HG03196 (cell line): ENCODE data around the gene MUC6.

Experiments
- ATAC-seq: cut with Tn5 transposase; IDR thresholded peaks from one replicate; pipeline ENCODE4 v1.9.1; 2021; ENCODE audit not compliant: unreplicated experiment

MUC6 gene

DNA sequence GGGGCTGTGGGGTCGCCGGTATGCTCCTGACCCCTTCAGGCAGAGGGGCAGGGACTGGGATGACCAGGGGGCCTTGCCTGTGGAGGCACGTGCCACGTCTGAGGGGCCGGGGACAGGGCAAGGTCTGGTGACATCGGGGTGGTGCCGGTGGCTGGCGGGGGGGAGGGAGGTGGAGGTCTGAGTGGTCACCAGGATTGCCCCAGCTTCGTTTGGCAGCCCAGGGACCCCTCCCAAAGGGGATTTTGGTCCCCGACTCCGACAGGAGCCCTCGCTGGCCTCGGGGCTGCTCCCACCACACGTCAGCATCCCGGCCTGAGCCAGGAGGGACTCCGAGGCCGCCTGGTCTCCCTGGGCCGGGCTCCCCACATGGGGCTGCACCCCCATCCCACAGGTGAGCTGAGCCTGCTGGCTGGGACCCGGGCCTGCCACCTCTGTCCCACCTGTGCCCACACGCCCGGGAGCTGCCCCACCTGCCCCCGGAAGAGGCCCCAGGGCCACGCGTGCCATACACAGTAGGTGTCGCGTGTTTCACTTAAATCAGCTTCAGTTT lies 1.1 kb upstream of the MUC6 start:
- no peak for ATAC-seq

DNA sequence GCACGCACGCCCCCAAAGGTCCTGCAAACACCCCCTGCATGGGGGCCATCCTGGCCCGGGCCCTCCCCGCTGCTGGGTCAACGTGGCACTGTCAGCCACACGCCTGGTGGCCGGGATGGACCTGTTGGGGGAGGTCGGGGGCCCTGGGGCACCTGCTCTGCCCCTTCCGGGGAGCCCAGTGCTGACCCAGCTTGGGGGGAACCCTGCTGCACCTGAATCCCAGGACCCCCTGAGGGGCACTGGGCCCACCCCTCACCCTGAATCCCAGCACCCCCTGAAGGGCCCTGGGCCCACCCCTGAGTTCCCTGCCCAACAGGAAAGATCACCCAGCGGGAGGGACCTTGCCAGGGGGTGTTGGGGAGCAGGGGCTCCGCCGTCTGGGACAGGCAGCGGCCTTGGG lies 413 bp upstream of the MUC6 start:
- no peak for ATAC-seq

DNA sequence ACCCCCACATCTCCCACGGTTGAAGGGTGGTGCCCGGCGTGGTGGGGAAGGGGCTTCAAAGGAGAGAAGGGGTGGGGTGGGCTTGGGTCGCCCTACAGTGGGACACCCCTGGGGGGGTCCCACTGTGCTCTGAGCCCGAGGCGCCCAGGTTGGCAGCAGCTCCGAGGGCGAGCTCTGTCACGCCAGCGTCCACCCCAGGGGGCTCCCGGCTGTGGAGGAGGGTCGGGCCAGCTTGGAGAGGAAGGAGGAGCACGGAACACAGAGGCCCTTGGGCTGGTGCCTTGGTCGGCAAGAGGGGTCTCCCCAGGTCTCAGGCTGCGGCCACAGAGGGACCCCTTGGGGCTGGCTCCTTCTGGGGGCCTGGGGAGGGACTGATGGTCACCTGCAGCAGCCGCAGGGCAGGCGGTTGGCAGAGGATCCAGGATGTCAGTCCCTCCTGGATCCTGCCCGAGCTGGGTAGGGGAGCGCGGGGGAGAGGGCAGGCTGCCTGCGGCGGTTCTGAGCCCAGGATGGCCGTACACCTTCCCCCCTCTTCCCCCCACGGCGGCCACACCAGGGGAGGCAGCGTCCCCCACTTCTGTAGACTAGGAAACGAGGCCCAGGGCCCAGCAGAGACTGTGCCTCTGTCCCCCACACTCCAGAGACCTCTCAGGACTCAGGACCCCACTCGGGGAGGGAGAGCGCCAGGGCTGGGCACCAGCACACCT lies 788 bp downstream of the MUC6 start:
- no peak for ATAC-seq

DNA sequence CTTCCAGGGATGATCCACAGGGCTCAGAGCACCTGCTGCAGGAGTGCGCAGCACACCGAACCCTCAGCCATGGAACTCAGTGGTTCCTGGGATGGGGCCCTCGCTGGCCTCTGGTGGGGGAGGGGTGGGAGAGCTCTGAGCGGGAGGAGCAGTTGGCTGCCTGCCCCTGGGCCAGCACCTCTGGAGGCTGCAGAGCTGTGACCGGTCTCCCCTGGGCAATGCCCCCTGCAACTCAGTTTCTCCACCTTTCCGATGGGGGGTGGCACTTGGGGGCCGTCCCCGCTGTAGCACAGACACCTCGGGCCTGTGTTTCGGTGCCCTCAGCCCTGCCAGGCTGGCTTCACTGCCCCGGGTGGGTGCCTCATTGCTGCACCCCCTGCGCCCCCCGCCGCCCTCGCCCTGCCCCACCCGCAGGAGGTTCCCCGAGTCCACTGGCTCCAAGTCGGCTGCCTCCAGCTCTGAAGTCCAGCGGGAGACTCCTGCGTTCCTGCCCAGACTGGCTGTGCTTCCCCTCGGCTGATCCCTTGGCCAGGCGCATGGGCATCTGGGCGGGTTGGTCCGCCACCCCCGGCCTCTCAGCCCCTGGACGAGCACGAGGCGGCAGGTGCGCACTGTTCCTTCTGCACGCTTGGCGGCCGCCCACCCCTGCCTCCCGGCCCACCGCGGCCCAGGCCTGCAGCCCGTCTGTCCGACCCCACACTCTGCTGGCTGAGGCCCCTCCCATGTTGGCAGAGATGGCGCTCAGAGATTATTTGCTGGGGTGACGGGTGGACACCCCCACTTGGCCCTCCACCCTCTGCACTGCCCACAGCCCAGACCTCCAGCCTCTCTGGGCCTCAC lies 1.8 kb downstream of the MUC6 start:
- no peak for ATAC-seq

DNA sequence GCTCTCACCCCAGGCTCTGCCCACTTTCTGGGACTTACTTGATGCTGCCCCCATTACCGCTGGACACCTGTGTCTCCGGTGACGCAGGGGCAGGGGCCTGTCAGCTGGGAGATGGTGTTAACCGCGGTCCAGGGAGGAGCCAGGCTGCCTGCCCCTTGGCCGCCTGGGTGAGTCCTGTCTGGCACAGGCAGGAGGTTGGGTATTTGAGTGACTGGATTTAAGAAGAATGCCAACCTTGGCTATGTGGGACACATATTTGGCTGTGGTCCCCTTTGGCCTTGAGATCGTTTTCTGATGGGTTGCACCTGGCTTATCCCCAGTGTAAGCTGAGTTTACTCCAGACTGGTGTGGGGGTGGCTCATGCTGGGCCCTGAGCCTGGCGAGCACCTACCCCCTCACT lies 2.5 kb downstream of the MUC6 start:
- no peak for ATAC-seq

DNA sequence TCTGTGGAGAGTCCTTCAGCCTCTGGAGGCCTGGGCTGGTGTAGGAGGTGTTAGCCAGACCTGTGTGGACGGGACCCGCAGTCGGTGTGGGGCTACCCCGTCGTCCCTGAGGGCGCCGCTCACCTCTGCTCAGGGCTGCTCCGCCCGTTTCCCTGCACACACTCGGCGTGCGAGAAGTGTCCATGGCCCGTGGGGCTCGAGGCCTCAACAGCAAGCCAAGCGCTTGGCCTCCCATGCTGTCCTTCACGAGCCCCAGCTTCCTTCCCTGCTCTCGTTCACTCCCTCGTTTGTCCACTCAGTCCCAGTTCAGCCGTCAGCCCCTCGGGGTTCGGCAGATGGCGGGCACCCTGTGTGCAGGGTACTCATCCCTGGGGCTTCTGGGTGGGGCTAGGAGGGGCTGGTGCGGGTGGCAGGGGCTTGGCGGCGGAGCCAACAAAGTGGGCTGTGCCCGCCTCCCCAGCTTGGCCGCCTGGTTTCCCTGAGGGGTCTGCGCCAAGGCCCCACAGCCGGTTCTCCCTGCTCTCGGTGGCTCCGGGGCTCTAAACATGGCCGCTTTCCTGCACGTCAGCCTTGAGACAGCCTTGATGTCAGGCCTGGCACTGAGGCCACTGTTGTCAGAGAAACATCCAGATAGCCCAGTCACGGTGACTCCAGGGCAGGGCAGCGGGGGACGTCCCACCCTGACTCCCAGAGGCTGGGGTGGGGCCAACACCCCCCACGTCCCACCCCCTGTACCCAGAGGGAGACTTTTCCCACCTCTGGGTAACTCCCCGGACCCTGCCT lies 3.3 kb downstream of the MUC6 start:
- no peak for ATAC-seq

DNA sequence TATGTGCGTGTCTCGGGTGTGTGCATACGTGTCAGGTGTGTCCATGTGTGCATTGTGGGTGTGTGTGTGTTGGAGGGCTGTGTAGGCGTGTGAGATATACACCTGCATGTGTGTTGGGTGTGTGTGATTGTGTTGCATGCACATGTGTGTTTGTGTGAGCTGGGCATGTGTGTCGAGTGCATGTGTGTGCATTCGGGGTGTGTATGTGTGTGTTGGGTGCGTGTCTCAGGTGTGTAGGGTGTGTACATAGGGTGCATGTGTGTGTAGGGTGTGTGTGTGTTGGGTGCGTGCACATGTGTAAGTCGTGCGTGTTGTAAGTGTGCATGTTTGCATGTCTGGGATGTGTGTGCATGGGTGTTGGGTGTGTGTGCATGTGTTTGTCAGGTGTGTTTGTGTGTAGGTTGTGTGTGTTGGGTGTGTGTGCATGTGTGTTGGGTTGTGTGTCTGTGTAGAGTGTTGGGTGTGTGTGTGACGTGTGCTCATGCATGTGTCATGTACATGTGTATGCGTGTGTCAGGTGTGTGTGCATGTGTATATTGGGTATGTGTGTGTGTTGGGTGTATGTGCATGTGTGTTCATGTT lies 4.1 kb downstream of the MUC6 start:
- no peak for ATAC-seq

DNA sequence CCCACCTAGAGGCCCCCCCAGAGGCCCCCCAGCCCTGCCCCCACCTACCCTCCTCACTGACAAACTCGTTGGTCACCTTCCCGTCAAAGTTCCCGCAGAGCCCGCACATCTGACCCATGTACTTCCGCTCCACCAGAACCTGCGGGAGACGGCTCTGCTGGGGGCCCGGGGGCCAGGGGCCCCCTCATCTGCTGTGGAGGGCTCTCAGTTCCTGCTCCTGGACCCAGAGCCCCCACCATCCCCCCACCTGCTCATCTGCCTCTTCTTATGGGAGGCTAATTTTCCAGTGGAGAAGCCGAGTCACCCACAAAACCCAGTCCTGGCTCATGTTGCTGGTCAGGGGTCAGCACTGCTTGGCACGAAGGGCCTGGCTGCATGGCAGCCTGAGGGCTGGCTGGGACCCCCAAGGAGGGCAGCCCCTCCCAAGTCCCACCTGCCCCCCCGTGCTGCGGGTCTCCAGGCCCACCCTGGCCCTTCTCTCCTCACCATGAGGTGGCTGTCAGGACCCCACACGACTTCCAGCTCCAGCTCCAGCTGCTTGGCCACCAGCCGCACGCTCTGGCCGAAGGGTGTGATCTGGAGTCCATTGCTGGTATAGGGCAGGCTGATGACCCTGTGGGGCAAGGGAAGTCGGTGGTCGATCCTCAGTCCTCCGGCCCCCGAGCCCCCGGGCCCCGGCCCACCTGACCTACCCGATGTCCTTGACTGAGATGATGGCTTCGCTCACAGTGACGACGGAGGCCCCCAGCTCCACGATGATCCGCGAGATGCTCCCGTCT lies 5.2 kb downstream of the MUC6 start:
- no peak for ATAC-seq

DNA sequence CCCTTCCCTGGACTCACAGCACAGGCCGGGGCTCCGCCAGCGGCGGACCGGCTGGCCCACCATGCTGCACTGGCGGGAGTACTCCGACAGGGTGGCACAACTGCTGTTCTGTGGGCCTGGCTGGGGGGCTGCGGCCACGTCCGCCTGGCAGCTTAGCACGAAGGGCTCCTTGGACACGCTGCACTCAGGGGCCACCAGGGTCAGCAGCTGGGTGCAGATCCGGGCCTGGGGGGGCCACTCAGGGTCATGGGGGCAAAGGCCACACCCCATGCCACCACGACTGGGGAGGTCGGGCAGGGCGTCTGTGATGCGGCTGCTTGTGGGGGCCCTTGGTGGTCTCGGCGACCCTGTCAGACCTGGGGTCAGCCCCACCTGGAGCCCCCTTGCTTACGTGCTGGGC lies 6.0 kb downstream of the MUC6 start:
- ATAC-seq: no peak

DNA sequence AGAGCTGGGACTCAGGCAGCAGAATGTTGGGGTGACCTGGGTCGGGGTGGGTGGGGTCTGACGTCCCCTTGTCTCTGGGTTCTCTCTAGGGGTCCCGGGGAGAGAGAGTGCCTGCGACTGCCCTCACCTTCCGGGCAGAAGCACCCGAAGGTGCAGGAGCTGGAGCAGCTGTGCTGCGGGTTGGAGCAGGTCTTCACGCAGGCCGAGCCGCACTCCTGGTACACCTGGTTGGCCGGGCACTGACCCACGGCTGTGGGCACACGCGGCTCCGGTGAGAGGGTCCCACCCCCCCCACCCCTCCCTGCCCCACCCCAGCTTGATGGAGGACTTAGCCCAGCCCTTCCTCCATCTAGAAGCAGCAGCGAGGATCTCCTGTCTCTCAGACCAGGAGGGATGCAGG lies 6.4 kb downstream of the MUC6 start:
- ATAC-seq: no peak

DNA sequence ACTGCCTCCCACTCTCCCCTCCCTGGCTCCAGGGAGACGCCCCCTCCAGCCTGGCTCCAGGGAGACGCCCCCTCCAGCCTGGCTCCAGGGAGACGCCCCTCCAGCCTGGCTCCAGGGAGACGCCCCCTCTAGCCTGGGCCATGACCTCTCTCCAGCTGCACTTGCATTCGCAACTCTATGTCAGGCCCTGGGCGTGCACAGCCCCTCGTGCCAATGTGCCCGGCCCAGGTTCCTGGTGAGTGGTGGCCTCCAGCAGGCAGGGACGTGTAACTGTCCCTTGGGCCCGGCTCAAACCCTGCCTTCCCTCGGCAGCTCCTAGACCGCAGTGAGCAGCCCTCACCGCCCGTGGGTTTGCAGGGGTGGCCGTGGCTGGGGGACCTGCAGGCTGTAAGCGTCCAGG lies 6.9 kb downstream of the MUC6 start:
- ATAC-seq: no peak

DNA sequence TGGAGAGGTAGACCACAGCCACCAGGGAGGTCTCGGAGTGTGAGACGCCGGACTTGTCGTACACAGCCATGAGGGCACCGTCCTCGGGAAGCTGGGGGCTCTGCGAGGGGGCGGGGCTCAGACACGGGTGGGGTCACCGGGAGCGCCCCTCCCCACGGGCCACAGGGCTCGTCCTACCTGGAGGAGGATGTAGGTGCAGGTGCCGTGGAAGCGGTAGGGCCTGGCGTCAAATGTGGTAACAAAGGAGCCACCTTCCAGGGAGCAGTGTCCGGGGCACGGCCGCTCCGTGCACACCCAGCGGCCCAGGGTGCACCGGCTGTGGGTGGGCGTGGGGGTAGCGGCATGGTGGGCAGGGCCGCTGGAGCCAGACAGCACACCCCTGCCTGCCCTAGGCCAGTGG lies 7.5 kb downstream of the MUC6 start:
- no peak for ATAC-seq

DNA sequence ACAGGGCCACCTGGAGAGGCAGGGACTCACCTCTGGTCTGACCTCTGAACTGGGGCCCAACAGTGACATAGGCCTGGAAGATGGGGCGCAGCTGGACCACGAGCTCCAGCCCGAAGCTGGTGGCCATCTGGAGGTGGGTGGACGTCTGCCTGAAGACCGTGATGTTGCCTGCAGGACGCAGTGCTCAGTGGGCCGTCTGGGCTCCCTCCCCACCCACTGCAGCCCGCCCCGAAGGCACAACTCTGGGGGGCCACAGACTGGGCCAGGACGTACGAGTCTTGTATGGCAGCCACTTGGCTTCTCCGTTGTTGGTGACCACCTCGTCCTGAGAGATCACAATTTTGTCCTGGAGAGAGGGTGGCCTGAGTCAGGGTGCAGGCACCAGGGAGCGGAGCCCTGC lies 7.9 kb downstream of the MUC6 start:
- no peak for ATAC-seq

DNA sequence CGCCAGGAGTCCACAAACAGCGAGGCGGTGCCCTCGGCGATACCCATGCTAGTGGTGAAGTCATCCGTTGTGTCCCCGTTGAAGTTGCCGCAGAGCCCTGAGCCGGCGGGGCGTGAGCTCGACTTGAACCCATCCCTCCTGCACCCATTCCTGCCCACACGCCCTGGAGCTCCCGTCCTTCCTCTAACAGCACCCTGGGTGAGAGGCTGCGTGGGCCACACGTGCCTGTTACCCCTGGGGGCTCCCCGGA lies 8.3 kb downstream of the MUC6 start:
- no peak for ATAC-seq

DNA sequence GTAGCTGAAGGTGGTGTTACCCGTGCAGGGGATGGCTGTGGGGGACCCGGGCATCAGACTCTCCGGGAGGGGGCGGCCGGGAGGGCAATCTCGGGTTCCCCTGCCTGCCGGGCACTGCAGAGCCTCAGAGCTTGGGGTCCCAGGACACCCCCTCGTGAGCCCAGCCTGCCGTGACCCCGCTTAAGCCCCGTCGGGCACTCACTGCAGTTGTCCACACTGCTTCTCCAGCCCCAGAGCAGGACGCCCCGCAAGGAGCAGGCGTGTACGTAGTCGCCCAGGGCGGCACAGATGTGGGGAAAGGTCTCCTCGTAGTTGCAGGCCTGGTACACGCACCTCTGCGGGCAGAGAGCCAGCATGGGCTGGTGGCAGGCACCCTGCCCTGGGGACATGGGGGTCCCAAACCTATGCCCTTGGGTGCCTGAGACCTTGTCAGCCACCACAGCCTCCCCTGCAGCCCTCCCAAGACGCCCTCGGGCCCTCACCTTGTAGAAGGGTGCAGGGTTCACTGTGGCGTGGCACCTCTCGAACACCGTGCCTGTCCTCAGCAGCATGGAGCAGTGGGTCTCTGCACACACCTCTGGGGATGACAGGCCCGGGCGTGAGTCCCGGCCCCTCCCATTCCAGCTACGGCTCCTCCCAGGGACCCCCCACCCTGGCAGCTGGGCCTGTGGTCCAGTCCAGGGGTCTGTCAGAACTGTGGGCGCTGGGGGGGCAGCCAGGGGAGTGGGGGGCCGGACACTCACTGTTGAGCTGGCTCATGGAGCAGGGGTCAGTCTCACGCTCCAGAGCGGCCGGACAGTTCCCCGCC lies 8.8 kb downstream of the MUC6 start:
- ATAC-seq: no peak

DNA sequence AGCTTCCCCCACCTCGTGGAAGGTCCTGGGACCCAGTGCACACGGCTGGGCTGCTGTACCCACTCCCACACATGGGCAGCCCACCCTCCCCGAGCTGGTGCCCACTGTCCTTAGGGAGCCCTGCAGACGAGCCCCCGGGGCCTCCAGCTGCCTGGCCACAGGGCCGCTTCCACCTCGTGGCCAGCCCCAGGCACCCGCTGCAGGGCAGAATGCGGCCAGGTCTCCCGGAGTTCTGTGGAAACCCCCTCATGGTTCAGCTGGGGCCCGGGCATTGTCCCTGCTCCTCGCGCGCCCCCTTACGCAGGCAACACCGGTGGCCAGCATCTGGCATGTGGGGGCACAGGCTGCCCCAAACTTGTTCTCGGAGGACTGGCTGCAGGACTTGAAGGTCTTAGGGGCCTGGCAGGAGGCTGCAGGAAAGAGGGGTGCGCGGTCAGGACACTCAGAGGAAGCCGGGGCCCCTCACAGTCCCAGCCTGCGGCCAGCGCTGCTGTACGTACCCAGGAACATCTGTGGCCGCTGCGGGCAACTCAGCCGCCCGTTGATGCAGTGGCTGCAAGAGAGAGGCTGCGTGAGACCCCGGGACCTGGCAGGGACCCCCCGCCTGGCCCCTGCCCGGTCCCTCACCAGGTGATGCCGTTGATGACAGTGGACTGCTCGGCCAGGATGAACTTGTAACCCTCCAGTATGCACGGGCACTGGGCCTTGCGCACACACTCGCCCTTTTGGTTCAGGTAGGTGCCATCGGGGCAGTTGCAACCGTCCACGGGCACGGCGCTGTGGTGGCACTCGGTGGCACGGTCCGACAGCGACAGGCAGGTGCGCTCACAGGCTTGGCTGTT lies 9.7 kb downstream of the MUC6 start:
- ATAC-seq: no peak

DNA sequence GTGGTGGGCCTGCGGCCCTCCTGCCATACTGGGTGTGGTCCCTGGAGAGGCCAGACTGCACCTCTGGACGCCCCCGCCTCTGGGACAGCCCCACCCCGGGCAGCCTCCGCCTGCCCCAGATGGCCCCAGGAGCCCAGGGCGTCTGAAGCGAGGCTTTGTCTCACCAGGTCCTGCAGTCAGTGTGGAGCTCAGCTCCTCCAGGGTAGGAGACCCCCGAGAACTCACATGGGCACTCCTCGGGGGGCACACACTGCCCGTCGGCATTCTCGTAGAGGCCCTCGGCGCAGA lies 10.4 kb downstream of the MUC6 start:
- ATAC-seq: no peak

DNA sequence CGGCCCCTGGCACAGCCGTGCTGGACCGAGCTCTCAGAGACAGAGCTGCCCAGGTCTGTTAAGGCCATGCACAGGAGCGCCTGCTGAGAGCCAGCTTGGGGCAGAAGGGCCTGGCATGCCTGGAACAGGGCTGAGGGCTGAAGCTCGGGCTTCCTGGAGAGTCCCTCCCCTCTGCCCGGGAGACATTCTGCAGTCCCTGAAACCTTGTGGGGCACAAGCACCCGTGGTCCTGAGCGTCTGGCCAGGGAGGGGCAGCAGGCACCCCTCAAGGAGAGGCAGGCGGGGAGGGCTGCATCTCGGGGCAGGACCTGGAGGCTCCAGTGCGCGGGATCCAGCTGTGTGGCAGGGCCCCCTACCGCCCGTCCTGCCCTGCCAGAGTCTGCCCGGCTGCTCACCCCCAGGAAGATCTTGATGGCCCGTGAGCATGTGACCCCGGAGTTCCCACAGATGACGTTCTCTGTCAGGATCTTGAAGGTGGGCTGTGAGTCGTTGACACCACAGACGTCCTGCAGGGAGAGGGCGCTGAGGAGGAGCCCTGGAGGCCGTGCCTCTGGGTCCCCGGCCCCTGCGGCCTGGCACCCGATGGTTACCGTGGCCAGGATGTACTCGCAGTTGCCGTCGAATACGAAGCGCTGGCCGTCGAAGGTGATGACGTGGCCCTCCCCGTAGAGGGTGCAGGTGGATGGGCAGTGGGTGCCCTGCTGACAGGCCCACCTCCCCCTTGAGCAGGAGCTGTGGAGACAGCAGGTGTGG lies 10.9 kb downstream of the MUC6 start:
- no peak for ATAC-seq
